ENCODE results near the gene ZNF382.

Gene ZNF382

DNA sequence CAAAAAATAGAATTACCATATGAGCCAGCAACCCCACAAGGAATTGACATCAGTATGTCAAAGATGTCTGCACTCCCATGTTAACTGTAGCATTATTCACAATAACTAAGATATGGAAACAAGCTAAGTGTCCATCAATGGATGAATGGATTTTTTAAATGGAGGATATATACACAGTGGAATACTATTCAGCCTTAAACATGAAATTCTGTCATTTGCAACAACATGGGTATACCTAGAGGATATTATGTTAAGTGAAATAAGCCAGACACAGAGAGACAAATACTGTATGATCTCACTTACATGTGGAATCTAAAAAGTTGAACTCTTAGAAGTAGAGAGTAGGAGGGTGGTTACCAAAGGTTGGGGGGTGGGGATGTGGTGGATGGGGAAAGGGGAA, 74.3 kb downstream of the ZNF382 start:
- DNase-seq (ENCODE audit: low read depth) = no peak

Measured in T follicular helper cell (primary cell).